ENCODE data around the gene FOXP1.
A peak's percentile ranks its signal among the peaks of the same experiment; 100 is the strongest.

The FOXP1 gene

DNA sequence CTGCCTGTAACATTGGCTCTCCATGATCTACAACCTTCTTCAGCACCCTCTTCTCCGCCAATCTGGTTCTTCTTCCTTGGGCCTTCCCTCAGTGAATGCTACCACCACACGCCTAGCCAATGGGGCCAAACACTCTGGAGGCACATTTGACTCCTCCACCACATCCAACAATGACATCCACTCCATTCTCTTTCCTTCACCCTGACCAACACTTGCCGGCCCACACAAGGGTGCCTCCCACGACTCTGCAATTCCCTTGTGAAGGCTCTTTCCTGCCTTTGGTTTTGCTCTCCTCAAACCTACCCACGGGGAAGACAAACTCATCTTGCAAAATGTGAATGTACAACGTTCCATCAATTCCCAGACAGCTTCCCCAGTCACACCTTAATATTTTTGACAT is 263.8 kb downstream of the FOXP1 start:
- no peak overlapping the region for H3K27ac ChIP-seq (ENCODE audit: low read length)
- H3K9ac ChIP-seq (ENCODE audit: low read length), result no peak overlapping the region
- peaks cover 19% of the 10 kb centered on the region; the same call in 1 of the 2 replicates for H3K27me3 ChIP-seq (ENCODE audit: low read depth, low read length)
- H2AFZ ChIP-seq (ENCODE audit: low read depth, low read length), result no peak overlapping the region
- no peak overlapping the region for H3K4me3 ChIP-seq (ENCODE audit: low read length)
- no peaks in the 10 kb centered on the region for H3K79me2 ChIP-seq (ENCODE audit: low read length)
- no peaks in the 10 kb centered on the region for H4K20me1 ChIP-seq (ENCODE audit: insufficient read depth, low read length)
- no peak for TF ChIP-seq CTCF (IDR thresholded peaks at IDR 0.05; ENCODE audit: low read depth, low read length)
- no peak for TF ChIP-seq EZH2phosphoT487 (IDR thresholded peaks at IDR 0.05; ENCODE audit: low read depth)
- H3K4me1 ChIP-seq (ENCODE audit: low read length), result peaks cover 8% of the 10 kb centered on the region
- H3K36me3 ChIP-seq (replicated peaks; ENCODE audit: low read depth, low read length), result no peaks in the 10 kb centered on the region
- H3K4me2 ChIP-seq (ENCODE audit: low read length), result no peak overlapping the region
- no peaks in the 10 kb centered on the region for H3K9me3 ChIP-seq (ENCODE audit: insufficient read depth, low read length)

- H2AFZ ChIP-seq (ENCODE audit: low read depth, low read length), result no peak overlapping the region
- H4K20me1 ChIP-seq (ENCODE audit: insufficient read depth, low read length), result no peaks in the 10 kb centered on the region
- no peaks in the 10 kb centered on the region for H3K9me3 ChIP-seq (ENCODE audit: insufficient read depth, low read length)
- no peak overlapping the region for H3K27ac ChIP-seq (ENCODE audit: low read length)
- H3K4me3 ChIP-seq (ENCODE audit: low read length), result no peak overlapping the region
- H3K36me3 ChIP-seq (replicated peaks; ENCODE audit: low read depth, low read length), result no peaks in the 10 kb centered on the region
- peaks cover 8% of the 10 kb centered on the region for H3K4me1 ChIP-seq (ENCODE audit: low read length)
- no peak overlapping the region for H3K9ac ChIP-seq (ENCODE audit: low read length)
- H3K79me2 ChIP-seq (ENCODE audit: low read length), result no peaks in the 10 kb centered on the region
- no peak overlapping the region for H3K4me2 ChIP-seq (ENCODE audit: low read length)
- TF ChIP-seq EZH2phosphoT487 (IDR thresholded peaks at IDR 0.05; ENCODE audit: low read depth), result no peak
- no peak for TF ChIP-seq CTCF (IDR thresholded peaks at IDR 0.05; ENCODE audit: low read depth, low read length)
- peaks cover 26% of the 10 kb centered on the region for H3K27me3 ChIP-seq (ENCODE audit: low read depth, low read length)
Observed at GRCh38 chr3:71318458-71318827, 265.1 kb downstream of the FOXP1 start.

DNA sequence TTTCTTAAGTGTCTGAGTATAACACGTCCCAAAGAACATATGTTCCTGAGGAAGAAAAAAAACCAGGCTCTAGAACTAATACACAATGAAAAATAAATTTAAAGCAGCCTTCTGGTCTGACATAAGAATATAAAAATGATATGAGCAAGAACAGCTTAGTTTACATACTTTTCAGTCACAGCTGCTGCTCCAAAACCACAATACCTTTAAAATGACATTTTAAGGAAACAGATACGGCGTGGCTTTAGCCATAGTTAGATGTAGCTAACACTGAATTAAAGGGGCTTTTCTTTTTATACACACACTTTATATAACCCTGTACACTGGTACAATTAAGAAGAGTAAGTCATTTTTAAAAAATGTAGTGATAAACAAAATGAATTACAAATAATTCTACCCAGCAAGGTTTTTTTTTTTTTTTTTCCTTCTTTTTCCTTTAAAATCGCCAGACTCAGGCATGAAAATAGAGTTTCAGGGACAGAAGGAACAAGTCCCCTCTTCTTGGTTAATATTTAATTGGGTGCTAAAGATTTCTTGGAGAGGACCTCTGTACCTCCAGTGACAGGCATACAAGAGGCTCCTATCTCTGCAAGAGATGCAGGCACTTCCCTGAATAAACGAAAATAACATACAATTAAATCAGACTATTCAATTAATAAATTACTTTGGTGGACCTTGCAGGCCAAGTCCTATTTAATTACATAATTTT is 265.6 kb downstream of the FOXP1 start:
- Histone ChIP-seq H3K9me3 (ENCODE audit: insufficient read depth, low read length) (no peaks in the 10 kb centered on the region), H2AFZ (ENCODE audit: low read depth, low read length) (no peak overlapping the region), H3K4me3 (ENCODE audit: low read length) (no peak overlapping the region), H3K27me3 (ENCODE audit: low read depth, low read length) (peaks cover 26% of the 10 kb centered on the region), H3K36me3 (replicated peaks; ENCODE audit: low read depth, low read length) (no peaks in the 10 kb centered on the region), H4K20me1 (ENCODE audit: insufficient read depth, low read length) (no peaks in the 10 kb centered on the region), H3K4me1 (ENCODE audit: low read length) (peaks cover 8% of the 10 kb centered on the region), H3K9ac (ENCODE audit: low read length) (no peak overlapping the region), H3K79me2 (ENCODE audit: low read length) (no peaks in the 10 kb centered on the region), H3K27ac (ENCODE audit: low read length) (no peak overlapping the region), H3K4me2 (ENCODE audit: low read length) (0 out of 2 replicates have a peak overlapping the region, but pooled peaks have one; percentile 4)
- TF ChIP-seq CTCF (IDR thresholded peaks at IDR 0.05; ENCODE audit: low read depth, low read length) (no peak), EZH2phosphoT487 (IDR thresholded peaks at IDR 0.05; ENCODE audit: low read depth) (no peak)

- no peaks in the 10 kb centered on the region for H3K9me3 ChIP-seq (ENCODE audit: insufficient read depth, low read length)
- no peaks in the 10 kb centered on the region for H4K20me1 ChIP-seq (ENCODE audit: insufficient read depth, low read length)
- TF ChIP-seq CTCF (IDR thresholded peaks at IDR 0.05; ENCODE audit: low read depth, low read length) (no peak), EZH2phosphoT487 (IDR thresholded peaks at IDR 0.05; ENCODE audit: low read depth) (no peak)
- peaks cover 8% of the 10 kb centered on the region for H3K4me1 ChIP-seq (ENCODE audit: low read length)
- no peak overlapping the region for H3K27ac ChIP-seq (ENCODE audit: low read length)
- H3K4me2 ChIP-seq (ENCODE audit: low read length), result no peak overlapping the region
- H3K27me3 ChIP-seq (ENCODE audit: low read depth, low read length), result peaks cover 26% of the 10 kb centered on the region
- no peak overlapping the region for H3K9ac ChIP-seq (ENCODE audit: low read length)
- H3K36me3 ChIP-seq (replicated peaks; ENCODE audit: low read depth, low read length), result no peaks in the 10 kb centered on the region
- H2AFZ ChIP-seq (ENCODE audit: low read depth, low read length), result no peak overlapping the region
- no peak overlapping the region for H3K4me3 ChIP-seq (ENCODE audit: low read length)
- H3K79me2 ChIP-seq (ENCODE audit: low read length), result no peaks in the 10 kb centered on the region
Observed at GRCh38 chr3:71317140-71317539, 266.4 kb downstream of the FOXP1 start.

All from OCI-LY3 (cell line).